H1 (cell line): ENCODE measurements around the gene SLX4IP. TPM values are rescaled to one million over a fixed set of nuclear protein-coding genes. Genes with fewer than 3 reads are reported as not detected.

Source experiments
- CTCF ChIA-PET: fragments of 300-600 bp; sonication (Branson Sonifier 250); formaldehyde crosslinking; loops from one replicate; lab custom pipeline; 2021; ENCODE audit not compliant: partially characterized antibody; lab: Charles Lee
- POLR2A ChIA-PET: fragments of 300-600 bp; sonication (Branson Sonifier 250); formaldehyde crosslinking; loops from one replicate; lab custom pipeline; 2021; ENCODE audit warnings: inconsistent platforms; ENCODE audit not compliant: partially characterized antibody; lab: Charles Lee
- DNase-seq, 2 experiments: peaks; one replicate each; pipeline versions ENCODE4 v3.0.0 to v3.0.0-alpha.2; 2010 to 2022; ENCODE audit warnings: low spot score in 2 of 2, low read depth in 1 of 2, mixed read lengths in 1 of 2
- FAIRE-seq: peaks from 2 replicates; lab custom pipeline; 2011; peaks lifted over from hg19 to GRCh38; lab: Jason Lieb, UNC
- H2AFZ ChIP-seq: 2 replicates; pipeline ENCODE4 v1.8.1; 2012; ENCODE audit warnings: low read length, inconsistent platforms
- H2AK5ac ChIP-seq: 2 replicates; pipeline ENCODE4 v1.6.1; 2013; ENCODE audit warnings: low read depth, low read length
- H2BK120ac ChIP-seq: replicated peaks from 2 replicates; pipeline ENCODE3; 2013; ENCODE audit warnings: low read depth, low read length, inconsistent platforms
- H2BK12ac ChIP-seq: 2 replicates; pipeline ENCODE4 v1.6.1; 2013; ENCODE audit warnings: low read depth, low read length
- H2BK15ac ChIP-seq: 2 replicates; pipeline ENCODE4 v1.6.1; 2013; ENCODE audit warnings: low read length
- H2BK20ac ChIP-seq: 2 replicates; pipeline ENCODE4 v1.6.1; 2013; ENCODE audit warnings: low read length
- H2BK5ac ChIP-seq: 2 replicates; pipeline ENCODE4 v1.6.1; 2013; ENCODE audit warnings: low read depth, low read length
- H3K14ac ChIP-seq: 2 replicates; pipeline ENCODE4 v1.6.1; 2013; ENCODE audit warnings: inconsistent platforms; ENCODE audit not compliant: insufficient read length
- H3K18ac ChIP-seq: 2 replicates; pipeline ENCODE4 v1.6.1; 2013; ENCODE audit warnings: low read length; ENCODE audit errors: extremely low read depth
- H3K23ac ChIP-seq: 2 replicates; pipeline ENCODE4 v1.6.1; 2013; ENCODE audit warnings: inconsistent platforms; ENCODE audit not compliant: insufficient read length
- H3K23me2 ChIP-seq: 2 replicates; pipeline ENCODE4 v1.6.1; 2013; ENCODE audit warnings: low read depth, low read length
- H3K27ac ChIP-seq: 2 replicates; pipeline ENCODE4 v1.6.1; 2011; ENCODE audit warnings: low read depth, low read length, inconsistent platforms
- H3K27me3 ChIP-seq, 4 experiments: replicated peaks in 1 of 4; 1 replicate in 1 of 4; 2 replicates in 3 of 4; pipeline versions ENCODE4 v1.6.1 to v1.8.1; 2011 to 2013; ENCODE audit warnings: low read length in 3 of 4, mild to moderate bottlenecking in 3 of 4, inconsistent platforms in 2 of 4, mixed read lengths in 2 of 4, moderate library complexity in 1 of 4; ENCODE audit not compliant: control insufficient read depth in 3 of 4, insufficient read depth in 3 of 4; ENCODE audit errors: extremely low read depth in 1 of 4
- H3K36me3 ChIP-seq, 4 experiments: 2 replicates each; pipeline versions ENCODE4 v1.6.1 to v1.8.1; 2011 to 2013; ENCODE audit warnings: mild to moderate bottlenecking in 4 of 4, low read length in 3 of 4, moderate library complexity in 2 of 4, control low read depth in 1 of 4, inconsistent platforms in 1 of 4; ENCODE audit not compliant: insufficient read depth in 4 of 4, control insufficient read depth in 2 of 4
- H3K4ac ChIP-seq: replicated peaks from 2 replicates; pipeline ENCODE3; 2013; ENCODE audit warnings: low read length, low read depth, mixed read lengths, inconsistent platforms; ENCODE audit not compliant: insufficient read length
- H3K4me1 ChIP-seq, 4 experiments: replicated peaks in 1 of 4; 1 replicate in 1 of 4; 2 replicates in 3 of 4; pipeline versions ENCODE4 v1.6.1 to v1.8.1; 2011 to 2013; ENCODE audit warnings: low read length in 3 of 4, inconsistent platforms in 2 of 4, mixed read lengths in 1 of 4; ENCODE audit not compliant: insufficient read depth in 4 of 4, control insufficient read depth in 3 of 4
- H3K4me2 ChIP-seq, 2 experiments: 2 replicates each; pipeline versions ENCODE4 v1.6.1 to v1.8.1; 2011 to 2013; ENCODE audit warnings: low read depth in 2 of 2, low read length in 2 of 2, control low read depth in 1 of 2, inconsistent platforms in 1 of 2, mild to moderate bottlenecking in 1 of 2; ENCODE audit not compliant: insufficient read depth in 1 of 2
- H3K4me3 ChIP-seq, 4 experiments: fragments of 200-600, 300-600 bp in 1 of 4; sonication (generic), shearing (Covaris generic), sonication (Bioruptor Twin) in 1 of 4; 2 replicates each; pipeline versions ENCODE4 v1.5.1 to v1.8.1; 2011 to 2016; ENCODE audit warnings: low read length in 4 of 4, low read depth in 3 of 4, control low read depth in 2 of 4, inconsistent platforms in 2 of 4, mild to moderate bottlenecking in 2 of 4, mixed read lengths in 1 of 4, moderate library complexity in 1 of 4; ENCODE audit not compliant: insufficient read depth in 2 of 4; ENCODE audit errors: extremely low read depth in 1 of 4
- H3K56ac ChIP-seq: replicated peaks from 2 replicates; pipeline ENCODE3; 2013; ENCODE audit warnings: low read depth, mild to moderate bottlenecking, mixed read lengths, low read length, inconsistent platforms; ENCODE audit not compliant: insufficient read length
- H3K79me1 ChIP-seq: 2 replicates; pipeline ENCODE4 v1.6.1; 2013; ENCODE audit warnings: low read depth, low read length, control low read depth
- H3K79me2 ChIP-seq, 2 experiments: 2 replicates each; pipeline versions ENCODE4 v1.6.1 to v1.8.1; 2012 to 2013; ENCODE audit warnings: low read length in 2 of 2, mild to moderate bottlenecking in 2 of 2, inconsistent platforms in 1 of 2; ENCODE audit not compliant: insufficient read depth in 2 of 2, control insufficient read depth in 1 of 2
- H3K9ac ChIP-seq, 4 experiments: replicated peaks in 1 of 4; 1 replicate in 1 of 4; 2 replicates in 3 of 4; pipeline versions ENCODE4 v1.6.1 to v1.8.1; 2011 to 2013; ENCODE audit warnings: low read depth in 3 of 4, low read length in 3 of 4, control low read depth in 2 of 4, mild to moderate bottlenecking in 2 of 4, moderate library complexity in 2 of 4, inconsistent platforms in 1 of 4; ENCODE audit errors: extremely low read depth in 1 of 4
- H3K9me3 ChIP-seq, 2 experiments: 2 replicates each; pipeline versions ENCODE4 v1.6.1 to v1.8.1; 2012 to 2013; ENCODE audit warnings: mild to moderate bottlenecking in 2 of 2, moderate library complexity in 2 of 2, control low read depth in 1 of 2, inconsistent platforms in 1 of 2, low read depth in 1 of 2, low read length in 1 of 2, mixed read lengths in 1 of 2; ENCODE audit not compliant: insufficient read depth in 2 of 2
- H4K20me1 ChIP-seq, 2 experiments: replicated peaks in 1 of 2; 2 replicates each; pipeline versions ENCODE3 to v1.8.1; 2011 to 2013; ENCODE audit warnings: inconsistent platforms in 2 of 2, low read length in 2 of 2, mild to moderate bottlenecking in 1 of 2; ENCODE audit not compliant: insufficient read depth in 2 of 2, control insufficient read depth in 1 of 2
- H4K5ac ChIP-seq: 2 replicates; pipeline ENCODE4 v1.6.1; 2013; ENCODE audit warnings: low read length, low read depth, mixed read lengths, inconsistent platforms; ENCODE audit not compliant: insufficient read length
- H4K8ac ChIP-seq: 2 replicates; pipeline ENCODE4 v1.8.0; 2013; ENCODE audit warnings: mild to moderate bottlenecking, moderate library complexity, low read length, inconsistent platforms; ENCODE audit not compliant: insufficient read depth; ENCODE audit errors: extremely low read depth
- H4K91ac ChIP-seq: replicated peaks from 2 replicates; pipeline ENCODE3; 2013; ENCODE audit warnings: low read length, mixed read lengths, inconsistent platforms; ENCODE audit not compliant: insufficient read length
- BACH1 ChIP-seq: IDR thresholded peaks from 2 replicates; pipeline ENCODE4 v1.6.1; 2012; ENCODE audit warnings: low read length, improper control_type of control experiment
- EP300 ChIP-seq, 2 experiments: IDR thresholded peaks; 1 replicate in 1 of 2; 2 replicates in 1 of 2; pipeline ENCODE4 v1.6.1; 2011 to 2012; ENCODE audit warnings: low read depth in 2 of 2, low read length in 2 of 2, mild to moderate bottlenecking in 2 of 2, borderline replicate concordance in 1 of 2, inconsistent platforms in 1 of 2, moderate library complexity in 1 of 2
- FOSL1 ChIP-seq: IDR thresholded peaks from 2 replicates; pipeline ENCODE4 v1.6.1; 2011; ENCODE audit warnings: mild to moderate bottlenecking, low read depth, low read length, moderate library complexity; ENCODE audit not compliant: insufficient read depth
- HDAC2 ChIP-seq, 2 experiments: fragments of 300-600 bp in 1 of 2; sonication (generic) in 1 of 2; IDR thresholded peaks; 2 replicates each; pipeline ENCODE4 v1.6.1; 2011 to 2012; ENCODE audit warnings: low read depth in 2 of 2, low read length in 2 of 2, mild to moderate bottlenecking in 2 of 2, moderate library complexity in 2 of 2, borderline replicate concordance in 1 of 2, inconsistent platforms in 1 of 2
- MAFK ChIP-seq: IDR thresholded peaks from 2 replicates; pipeline ENCODE4 v1.6.1; 2012; ENCODE audit warnings: low read depth, mild to moderate bottlenecking, improper control_type of control experiment, low read length
- POU5F1 ChIP-seq: IDR thresholded peaks from 2 replicates; pipeline ENCODE4 v1.6.1; 2011; ENCODE audit warnings: low read depth, mild to moderate bottlenecking, low read length, moderate library complexity
- SUZ12 ChIP-seq: fragments of 200-600 bp; sonication (generic); IDR thresholded peaks from 2 replicates; pipeline ENCODE4 v1.6.1; 2012; ENCODE audit warnings: mild to moderate bottlenecking, inconsistent platforms, low read length, moderate library complexity, mixed read lengths
- TAF1 ChIP-seq: IDR thresholded peaks from 2 replicates; pipeline ENCODE4 v1.6.1; 2011; ENCODE audit warnings: mild to moderate bottlenecking, low read depth, low read length
- WGBS, 2 experiments: shearing (Covaris generic) in 1 of 2; methylation state at CpG; one replicate each; pipeline versions ENCODE4 v1.1.6 to v1.1.7; 2013 to 2015; ENCODE audit warnings: low lambda C conversion rate in 2 of 2, mixed read lengths in 2 of 2, inconsistent platforms in 1 of 2, low coverage in 1 of 2, missing lambda C conversion rate in 1 of 2; ENCODE audit not compliant: insufficient replicate concordance in 2 of 2, insufficient coverage in 1 of 2, insufficient read length in 1 of 2; ENCODE audit errors: extremely low coverage in 1 of 2, missing lambda C conversion rate in 1 of 2; 5-methylcytosine and 5-hydroxymethylcytosine counted together
- polyA plus RNA-seq, 7 experiments: library from polyadenylated mRNA; depleted of rRNA in 3 of 7; stranded (reverse) in 5 of 7; unstranded in 2 of 7; fragments of >200 nt in 5 of 7; fragments of 200-250 nt in 2 of 7; gene quantifications; 1 replicate in 5 of 7; 2 replicates in 1 of 7; 4 replicates in 1 of 7; pipeline versions ENCODE4 v1.2.1 to v1.2.3, GENCODE V29; 2011 to 2013; ENCODE audit warnings: missing spikeins in 2 of 7, mixed read lengths in 2 of 7
- total RNA-seq: library from RNA; stranded (reverse); fragmentation: NEBNext Ultra II Directional; extraction: Animal tissue kit (Norgen Biotek cat#: 25700); gene quantifications from 2 replicates; pipeline ENCODE4 v1.2.1, GENCODE V29; 2021
- TF ChIP-seq, protein P1 (sequence below), 3 experiments: IDR thresholded peaks; 1 replicate in 2 of 3; 2 replicates in 1 of 3; pipeline versions ENCODE4 v1.5.1 to v1.6.1; 2011; ENCODE audit warnings: low read length in 3 of 3, mild to moderate bottlenecking in 3 of 3, inconsistent platforms in 2 of 3, low read depth in 1 of 3, moderate library complexity in 1 of 3; ENCODE audit not compliant: insufficient read depth in 1 of 3; ENCODE audit errors: control extremely low read depth in 1 of 3

Gene SLX4IP
- total and polyA plus RNA-seq, 2 of the 8 experiments (the other 6 are each of a cell fraction or from before 2014, with no cell fraction given) = 2.4 to 8.7 TPM

DNA sequence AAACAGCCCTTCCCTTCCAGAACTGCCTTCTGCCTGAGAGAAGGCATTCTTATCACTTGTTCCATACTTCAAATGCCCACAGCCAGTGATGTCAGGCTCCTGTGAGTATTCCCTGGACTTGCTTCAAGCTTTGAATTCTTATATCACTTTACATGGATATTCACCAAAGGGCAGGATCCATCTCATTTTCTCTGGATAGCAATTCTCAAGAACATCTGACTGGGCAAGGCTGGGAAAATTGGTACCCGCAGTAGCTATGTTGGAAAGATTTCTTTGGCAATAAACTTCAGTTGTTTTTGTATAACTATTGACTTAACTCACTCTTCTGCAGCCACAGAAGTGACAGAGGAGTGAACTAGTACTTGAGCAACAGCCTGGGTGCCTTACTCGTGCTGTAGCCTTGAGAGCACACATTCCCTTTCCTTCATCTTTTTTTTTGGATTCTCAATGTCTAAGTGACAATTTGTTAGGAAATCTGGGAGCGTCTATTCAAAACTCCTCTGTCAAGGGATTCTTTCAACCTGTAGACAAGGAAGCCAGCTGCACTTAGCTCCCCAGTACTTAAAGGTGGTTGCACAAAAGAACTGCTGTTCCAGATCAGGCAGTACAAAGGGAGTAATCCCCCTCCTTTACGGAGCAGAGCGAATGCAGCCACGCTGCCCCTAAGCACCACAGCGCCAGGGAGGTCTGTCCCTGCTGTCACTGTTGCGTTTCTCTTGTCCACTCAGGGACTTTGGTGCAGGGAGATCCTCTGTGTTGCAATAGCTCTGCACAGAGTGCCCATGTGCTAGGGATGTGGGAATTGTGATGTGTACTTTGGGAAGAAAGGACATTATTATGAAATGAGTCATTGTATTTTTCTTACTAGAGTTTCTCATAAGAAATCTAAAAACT lies 169.1 kb downstream of the SLX4IP start:
- Histone ChIP-seq H2BK15ac (no peak overlapping the region), H3K23ac (no peak overlapping the region), H3K79me2 (no peaks in the 10 kb centered on the region), H2AFZ (no peak overlapping the region), H2AK5ac (no peak overlapping the region), H3K14ac (no peak overlapping the region), H2BK120ac (no peak overlapping the region), H2BK20ac (no peak overlapping the region), H3K9me3 (no peaks in the 10 kb centered on the region), H3K56ac (no peak overlapping the region), H3K4ac (no peak overlapping the region), H3K4me1 (peaks cover 0 to 1% (median 0%) of the 10 kb centered on the region in 4 experiments; a peak in 1 of 7 replicates), H4K91ac (no peak overlapping the region), H3K79me1 (no peaks in the 10 kb centered on the region), H3K4me2 (no peak overlapping the region), H3K4me3 (no peak overlapping the region), H4K8ac (no peak overlapping the region), H4K5ac (peak overlapping the region; percentile 13), H3K18ac (0 out of 2 replicates have a peak overlapping the region, but pooled peaks have one; percentile 9), H3K9ac (no peak overlapping the region), H2BK5ac (no peak overlapping the region), H3K27me3 (no peaks in the 10 kb centered on the region), H4K20me1 (no peaks in the 10 kb centered on the region), H3K27ac (no peak overlapping the region), H2BK12ac (no peak overlapping the region), H3K23me2 (no peaks in the 10 kb centered on the region), H3K36me3 (no peaks in the 10 kb centered on the region)
- POLR2A ChIA-PET = no interaction called here
- FAIRE-seq (no peak), DNase-seq (no peak)
- CTCF ChIA-PET = interaction anchor here (0.6 to 2.9 kb wide), 5 partner anchors 10 to 414 kb away, joined by 3 to 12 read pairs (median 4); no protein-coding TSS in a partner anchor
- 88% methylated on average over 8 of the region's 8 CpGs; no CpG with 5 or more reads in 1 of the 2 experiments for WGBS, 2 experiments
- TF ChIP-seq MAFK = no peak
- TF ChIP-seq SUZ12 = no peak
- TF ChIP-seq FOSL1 = no peak
- no peak for TF ChIP-seq EP300 (IDR thresholded peaks at IDR 0.05; ENCODE audit: borderline replicate concordance in 1 of 2, low read depth in 2 of 2, low read length in 2 of 2)
- no peak for TF ChIP-seq HDAC2 (IDR thresholded peaks at IDR 0.05; ENCODE audit: borderline replicate concordance in 1 of 2, low read depth in 2 of 2, low read length in 2 of 2)
- TF ChIP-seq POU5F1 = no peak
- no peak for TF ChIP-seq TAF1
- TF ChIP-seq, protein P1, sequence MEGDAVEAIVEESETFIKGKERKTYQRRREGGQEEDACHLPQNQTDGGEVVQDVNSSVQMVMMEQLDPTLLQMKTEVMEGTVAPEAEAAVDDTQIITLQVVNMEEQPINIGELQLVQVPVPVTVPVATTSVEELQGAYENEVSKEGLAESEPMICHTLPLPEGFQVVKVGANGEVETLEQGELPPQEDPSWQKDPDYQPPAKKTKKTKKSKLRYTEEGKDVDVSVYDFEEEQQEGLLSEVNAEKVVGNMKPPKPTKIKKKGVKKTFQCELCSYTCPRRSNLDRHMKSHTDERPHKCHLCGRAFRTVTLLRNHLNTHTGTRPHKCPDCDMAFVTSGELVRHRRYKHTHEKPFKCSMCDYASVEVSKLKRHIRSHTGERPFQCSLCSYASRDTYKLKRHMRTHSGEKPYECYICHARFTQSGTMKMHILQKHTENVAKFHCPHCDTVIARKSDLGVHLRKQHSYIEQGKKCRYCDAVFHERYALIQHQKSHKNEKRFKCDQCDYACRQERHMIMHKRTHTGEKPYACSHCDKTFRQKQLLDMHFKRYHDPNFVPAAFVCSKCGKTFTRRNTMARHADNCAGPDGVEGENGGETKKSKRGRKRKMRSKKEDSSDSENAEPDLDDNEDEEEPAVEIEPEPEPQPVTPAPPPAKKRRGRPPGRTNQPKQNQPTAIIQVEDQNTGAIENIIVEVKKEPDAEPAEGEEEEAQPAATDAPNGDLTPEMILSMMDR (IDR thresholded peaks at IDR 0.05; ENCODE audit: control extremely low read depth in 1 of 3, insufficient read depth in 1 of 3, low read depth in 1 of 3, low read length in 3 of 3) = no peak
- no peak for TF ChIP-seq BACH1
